SK-N-SH (cell line): ENCODE data around the gene SLC5A2. TPM values are rescaled to one million over a fixed set of nuclear protein-coding genes. Genes with fewer than 3 reads are reported as not detected.

ENCODE experiments used
- CTCF ChIA-PET: fragments of 300-600, 350-600 bp; formaldehyde crosslinking; extraction: SDS; loops from one replicate; lab custom pipeline; 2021; lab: Yijun Ruan, JAX
- POLR2A ChIA-PET: fragments of 350-600 bp; sonication (Branson Sonifier 250); formaldehyde crosslinking; extraction: SDS; loops from one replicate; lab custom pipeline; 2020; ENCODE audit warnings: antibody characterized with exemption, inconsistent platforms; lab: Yijun Ruan, JAX
- DNase-seq: peaks from one replicate; pipeline ENCODE4 v3.0.0; 2012
- H2AFZ ChIP-seq: fragments of 200-600 bp; sonication (generic); 2 replicates; pipeline ENCODE4 v1.8.1; 2016; ENCODE audit warnings: antibody characterized with exemption, mild to moderate bottlenecking, low read depth
- H3F3A ChIP-seq: fragments of 200-600 bp; sonication (generic); replicated peaks from 2 replicates; pipeline ENCODE3; 2016; ENCODE audit warnings: antibody characterized with exemption, mild to moderate bottlenecking; ENCODE audit not compliant: insufficient read depth
- H3K27ac ChIP-seq, 2 experiments: fragments of 200-500 bp in 1 of 2; fragments of 200-600 bp in 1 of 2; sonication (Bioruptor generic) in 1 of 2; sonication (generic), shearing (Covaris generic) in 1 of 2; 2 replicates each; pipeline versions ENCODE4 v1.5.1 to v1.6.1; 2014 to 2016; ENCODE audit warnings: low read depth in 2 of 2, inconsistent platforms in 1 of 2, low read length in 1 of 2, mild to moderate bottlenecking in 1 of 2, mixed read lengths in 1 of 2
- H3K27me3 ChIP-seq: fragments of 200-600 bp; sonication (generic), shearing (Covaris generic); 2 replicates; pipeline ENCODE4 v1.6.1; 2016; ENCODE audit warnings: mixed run types; ENCODE audit not compliant: insufficient read depth
- H3K36me3 ChIP-seq, 2 experiments: fragments of 200-500 bp in 1 of 2; fragments of 200-600 bp in 1 of 2; sonication (Bioruptor generic) in 1 of 2; sonication (generic) in 1 of 2; replicated peaks in 1 of 2; 2 replicates each; pipeline versions ENCODE3 to v1.5.1; 2014 to 2016; ENCODE audit warnings: low read length in 1 of 2, mild to moderate bottlenecking in 1 of 2; ENCODE audit not compliant: insufficient read depth in 2 of 2, control insufficient read depth in 1 of 2
- H3K4me1 ChIP-seq, 2 experiments: fragments of 200-500 bp in 1 of 2; fragments of 200-600 bp in 1 of 2; sonication (Bioruptor generic) in 1 of 2; sonication (generic), shearing (Covaris generic) in 1 of 2; 2 replicates each; pipeline versions ENCODE4 v1.5.1 to v1.6.1; 2014 to 2016; ENCODE audit warnings: low read depth in 1 of 2, low read length in 1 of 2, mixed run types in 1 of 2; ENCODE audit not compliant: insufficient read depth in 2 of 2, control insufficient read depth in 1 of 2
- H3K4me2 ChIP-seq: fragments of 200-600 bp; sonication (generic), shearing (Covaris generic); 2 replicates; pipeline ENCODE4 v1.6.1; 2017; ENCODE audit warnings: mixed run types
- H3K4me3 ChIP-seq, 2 experiments: fragments of 200-500 bp in 1 of 2; fragments of 200-600 bp in 1 of 2; sonication (Bioruptor generic) in 1 of 2; sonication (generic), shearing (Covaris generic) in 1 of 2; 2 replicates each; pipeline versions ENCODE4 v1.5.1 to v1.8.1; 2014 to 2016; ENCODE audit warnings: low read depth in 2 of 2, inconsistent platforms in 1 of 2, low read length in 1 of 2, mild to moderate bottlenecking in 1 of 2, mixed read lengths in 1 of 2, moderate library complexity in 1 of 2
- H3K79me2 ChIP-seq: fragments of 200-600 bp; sonication (generic); 2 replicates; pipeline ENCODE4 v1.8.1; 2017; ENCODE audit warnings: mild to moderate bottlenecking; ENCODE audit not compliant: insufficient read depth
- H3K9ac ChIP-seq: fragments of 200-600 bp; sonication (generic); 2 replicates; pipeline ENCODE4 v1.6.1; 2017; ENCODE audit warnings: mixed run types
- H3K9me2 ChIP-seq: fragments of 200-600 bp; sonication (generic); 2 replicates; pipeline ENCODE4 v1.6.1; 2017; ENCODE audit warnings: mixed run types
- H3K9me3 ChIP-seq: fragments of 200-600 bp; sonication (generic); 2 replicates; pipeline ENCODE4 v1.6.1; 2017; ENCODE audit warnings: mixed run types, mild to moderate bottlenecking, moderate library complexity
- H4K20me1 ChIP-seq: fragments of 200-600 bp; sonication (generic); 2 replicates; pipeline ENCODE4 v1.6.1; 2017; ENCODE audit warnings: mild to moderate bottlenecking, mixed run types; ENCODE audit not compliant: insufficient read depth
- CHD2 ChIP-seq: fragments of 150-350 bp; IDR thresholded peaks from 2 replicates; pipeline ENCODE4 v1.6.1; 2018; ENCODE audit warnings: low read length; ENCODE audit not compliant: partially characterized antibody
- EP300 ChIP-seq, 2 experiments: IDR thresholded peaks; 2 replicates each; pipeline versions ENCODE4 v1.4.0 to v1.6.1; 2012; ENCODE audit warnings: borderline replicate concordance in 1 of 2, low read depth in 1 of 2, low read length in 1 of 2
- EZH2phosphoT487 ChIP-seq: fragments of 200-600 bp; sonication (generic); IDR thresholded peaks from 2 replicates; pipeline ENCODE4 v1.6.1; 2017; ENCODE audit warnings: low read depth, mixed run types, mild to moderate bottlenecking, antibody characterized with exemption, moderate library complexity, borderline replicate concordance
- FOXM1 ChIP-seq: IDR thresholded peaks from 2 replicates; pipeline ENCODE4 v1.4.0; 2012; ENCODE audit warnings: low read depth, mild to moderate bottlenecking
- GABPA ChIP-seq: IDR thresholded peaks from 2 replicates; pipeline ENCODE4 v1.4.0; 2012; ENCODE audit warnings: low read depth, mild to moderate bottlenecking
- MXI1 ChIP-seq: IDR thresholded peaks from 2 replicates; pipeline ENCODE4 v1.6.1; 2012; ENCODE audit warnings: mild to moderate bottlenecking, low read depth, low read length, improper control_type of control experiment
- NFIC ChIP-seq: IDR thresholded peaks from 2 replicates; pipeline ENCODE4 v1.4.0; 2012; ENCODE audit warnings: borderline replicate concordance
- NRF1 ChIP-seq: IDR thresholded peaks from 2 replicates; pipeline ENCODE4 v1.6.1; 2012; ENCODE audit warnings: low read depth, mild to moderate bottlenecking, low read length
- POLR2AphosphoS5 ChIP-seq: IDR thresholded peaks from 2 replicates; pipeline ENCODE4 v1.6.1; 2012; ENCODE audit warnings: low read depth, low read length
- RCOR1 ChIP-seq: fragments of 150-350 bp; IDR thresholded peaks from 2 replicates; pipeline ENCODE4 v1.6.1; 2017; ENCODE audit warnings: antibody characterized with exemption, low read length
- RXRA ChIP-seq: IDR thresholded peaks from 2 replicates; pipeline ENCODE4 v1.4.0; 2012; ENCODE audit warnings: low read depth, mild to moderate bottlenecking, borderline replicate concordance
- TEAD4 ChIP-seq: IDR thresholded peaks from 2 replicates; pipeline ENCODE4 v1.4.0; 2012; ENCODE audit warnings: mild to moderate bottlenecking, borderline replicate concordance; ENCODE audit not compliant: insufficient read depth
- WGBS: methylation state at CpG from one replicate; pipeline ENCODE4 v1.1.6; 2017; ENCODE audit warnings: low lambda C conversion rate; 5-methylcytosine and 5-hydroxymethylcytosine counted together
- polyA plus RNA-seq, 3 experiments: library from polyadenylated mRNA; depleted of rRNA; stranded (reverse); fragments of >200 nt; gene quantifications; 2 replicates each; pipeline ENCODE4 v1.2.3, GENCODE V29; 2012
- TF ChIP-seq, protein P1 (sequence below): fragments of 200-600 bp; sonication (generic); IDR thresholded peaks from 2 replicates; pipeline ENCODE4 v1.6.1; 2017; ENCODE audit warnings: antibody characterized with exemption, mild to moderate bottlenecking, moderate library complexity
- TF ChIP-seq, protein P2 (sequence below): fragments of 150-350 bp; IDR thresholded peaks from 2 replicates; pipeline ENCODE4 v1.6.1; 2016; ENCODE audit warnings: mild to moderate bottlenecking, low read depth, low read length

Gene SLC5A2
- polyA plus RNA-seq, 1 of the 3 experiments (the other 2 are of a cell fraction) = 0.31 TPM

DNA sequence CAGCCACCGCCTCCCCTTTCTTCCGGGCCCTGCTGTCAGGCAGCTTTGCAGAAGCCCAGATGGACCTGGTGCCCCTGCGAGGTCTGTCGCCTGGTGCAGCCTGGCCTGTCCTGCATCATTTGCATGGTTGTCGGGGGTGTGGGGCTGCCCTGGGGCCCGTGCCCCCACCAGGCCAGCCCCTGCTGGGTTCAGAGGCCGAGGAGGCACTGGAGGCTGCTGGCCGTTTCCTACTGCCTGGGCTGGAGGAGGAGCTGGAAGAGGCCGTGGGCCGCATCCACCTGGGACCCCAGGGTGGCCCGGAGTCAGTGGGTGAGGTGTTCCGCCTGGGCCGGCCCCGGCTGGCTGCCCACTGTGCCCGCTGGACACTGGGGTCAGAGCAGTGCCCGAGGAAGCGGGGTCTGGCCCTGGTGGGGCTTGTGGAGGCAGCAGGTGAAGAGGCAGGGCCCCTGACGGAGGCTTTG, 16.5 kb upstream of the SLC5A2 start (continued):
- TF ChIP-seq NRF1 (no peak), TEAD4 (no peak)

DNA sequence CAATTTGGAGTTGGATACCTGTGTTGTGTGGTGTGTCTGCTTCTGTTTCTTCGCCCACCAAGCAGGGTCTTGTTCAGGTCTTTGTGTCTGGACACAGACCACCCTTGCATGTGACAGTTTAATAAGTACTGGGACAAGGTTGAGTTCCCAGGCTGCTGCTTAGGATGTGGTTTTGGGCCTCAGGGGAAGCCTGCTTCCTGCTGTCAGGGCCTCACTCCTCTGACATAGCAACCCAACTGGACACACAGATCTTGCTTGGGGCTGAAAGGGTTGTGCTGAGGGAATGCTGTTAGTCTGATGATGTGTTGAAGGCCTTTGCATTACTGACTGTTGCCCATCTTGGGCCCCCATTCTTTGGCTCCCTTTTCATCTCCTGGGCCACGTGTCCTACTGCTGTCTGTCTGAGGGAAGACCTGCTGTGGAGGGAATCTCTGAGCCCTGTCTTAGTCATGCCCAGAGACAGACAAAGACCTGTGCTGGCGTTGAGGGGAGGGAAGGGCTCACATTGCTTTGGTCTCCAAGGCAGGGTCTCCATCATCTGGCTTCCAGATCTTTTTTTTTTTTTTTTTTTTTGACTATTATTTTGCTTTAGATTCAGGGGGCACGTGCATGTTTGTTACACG, 15.7 kb upstream of the SLC5A2 start:
- Histone ChIP-seq H3K36me3 (peaks cover 0 to 15% of the 10 kb centered on the region in 2 experiments), H3K27ac (no peak overlapping the region), H2AFZ (no peak overlapping the region), H3K4me3 (no peak overlapping the region), H3F3A (peaks cover 15% of the 10 kb centered on the region), H3K9me3 (no peaks in the 10 kb centered on the region), H3K4me1 (peaks cover 0 to 5% of the 10 kb centered on the region in 2 experiments; a peak in 1 of 4 replicates), H3K4me2 (no peak overlapping the region), H4K20me1 (no peaks in the 10 kb centered on the region), H3K9me2 (no peaks in the 10 kb centered on the region), H3K79me2 (peaks cover 17% of the 10 kb centered on the region)
- CTCF ChIA-PET = no interaction called here
- 68% methylated on average over 4 of the region's 5 CpGs for WGBS
- DNase-seq = peak; percentile 10
- TF ChIP-seq FOXM1 (no peak), CHD2 (no peak), RXRA (no peak), GABPA (no peak), RCOR1 (no peak), EZH2phosphoT487 (no peak), NFIC (no peak), EP300 (IDR thresholded peaks at IDR 0.05; ENCODE audit: borderline replicate concordance in 1 of 2, low read depth in 1 of 2, low read length in 1 of 2) (no peak)
- TF ChIP-seq, all 33 proteins: peak for 0
- POLR2A ChIA-PET = no interaction called here
- H3K9ac ChIP-seq = no peak overlapping the region
- no peaks in the 10 kb centered on the region for H3K27me3 ChIP-seq

DNA sequence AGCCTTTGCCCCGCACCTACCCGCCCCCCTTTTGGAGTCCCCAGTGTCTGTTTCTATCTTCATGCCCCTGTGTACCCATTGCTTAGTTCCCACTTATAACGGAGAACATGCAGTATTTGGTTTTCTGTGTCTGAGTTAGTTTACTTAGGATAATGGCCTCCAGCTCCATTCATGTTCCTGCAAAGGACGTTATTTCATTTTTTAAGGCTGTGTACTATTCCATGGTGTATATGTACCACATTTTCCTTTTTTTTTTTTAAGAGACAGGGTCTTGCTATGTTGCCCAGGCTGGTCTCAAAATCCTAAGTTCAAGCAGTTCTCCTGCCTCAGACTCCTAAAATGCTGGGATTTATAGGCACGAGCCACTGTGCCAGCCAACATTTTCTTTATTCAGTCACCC, 15.1 kb upstream of the SLC5A2 start:
- CTCF ChIA-PET = interaction anchor here (5.7 kb wide), 1 partner anchor 8 kb away, joined by 68 read pairs; the partner anchor contains the start of gene ARMC5
- Histone ChIP-seq H3K4me3 (no peak overlapping the region), H3K9ac (no peak overlapping the region), H3K27me3 (no peaks in the 10 kb centered on the region), H3K36me3 (peaks cover 0 to 13% of the 10 kb centered on the region in 2 experiments), H3F3A (peaks cover 18% of the 10 kb centered on the region), H3K9me3 (no peaks in the 10 kb centered on the region), H3K4me1 (peaks cover 0 to 5% of the 10 kb centered on the region in 2 experiments; a peak in 1 of 4 replicates), H3K79me2 (peaks cover 23% of the 10 kb centered on the region), H3K4me2 (no peak overlapping the region), H2AFZ (no peak overlapping the region), H3K27ac (no peak overlapping the region), H3K9me2 (no peaks in the 10 kb centered on the region), H4K20me1 (no peaks in the 10 kb centered on the region)
- POLR2A ChIA-PET = interaction anchor here (0.9 kb wide), 1 partner anchor 9 kb away, joined by 3 read pairs; no protein-coding TSS in a partner anchor
- DNase-seq = no peak
- 82% methylated on average over 5 of the region's 5 CpGs for WGBS
- TF ChIP-seq POLR2AphosphoS5 (no peak), EZH2phosphoT487 (no peak), MXI1 (no peak)
- TF ChIP-seq, protein P1, sequence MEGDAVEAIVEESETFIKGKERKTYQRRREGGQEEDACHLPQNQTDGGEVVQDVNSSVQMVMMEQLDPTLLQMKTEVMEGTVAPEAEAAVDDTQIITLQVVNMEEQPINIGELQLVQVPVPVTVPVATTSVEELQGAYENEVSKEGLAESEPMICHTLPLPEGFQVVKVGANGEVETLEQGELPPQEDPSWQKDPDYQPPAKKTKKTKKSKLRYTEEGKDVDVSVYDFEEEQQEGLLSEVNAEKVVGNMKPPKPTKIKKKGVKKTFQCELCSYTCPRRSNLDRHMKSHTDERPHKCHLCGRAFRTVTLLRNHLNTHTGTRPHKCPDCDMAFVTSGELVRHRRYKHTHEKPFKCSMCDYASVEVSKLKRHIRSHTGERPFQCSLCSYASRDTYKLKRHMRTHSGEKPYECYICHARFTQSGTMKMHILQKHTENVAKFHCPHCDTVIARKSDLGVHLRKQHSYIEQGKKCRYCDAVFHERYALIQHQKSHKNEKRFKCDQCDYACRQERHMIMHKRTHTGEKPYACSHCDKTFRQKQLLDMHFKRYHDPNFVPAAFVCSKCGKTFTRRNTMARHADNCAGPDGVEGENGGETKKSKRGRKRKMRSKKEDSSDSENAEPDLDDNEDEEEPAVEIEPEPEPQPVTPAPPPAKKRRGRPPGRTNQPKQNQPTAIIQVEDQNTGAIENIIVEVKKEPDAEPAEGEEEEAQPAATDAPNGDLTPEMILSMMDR = no peak
- TF ChIP-seq, protein P2, sequence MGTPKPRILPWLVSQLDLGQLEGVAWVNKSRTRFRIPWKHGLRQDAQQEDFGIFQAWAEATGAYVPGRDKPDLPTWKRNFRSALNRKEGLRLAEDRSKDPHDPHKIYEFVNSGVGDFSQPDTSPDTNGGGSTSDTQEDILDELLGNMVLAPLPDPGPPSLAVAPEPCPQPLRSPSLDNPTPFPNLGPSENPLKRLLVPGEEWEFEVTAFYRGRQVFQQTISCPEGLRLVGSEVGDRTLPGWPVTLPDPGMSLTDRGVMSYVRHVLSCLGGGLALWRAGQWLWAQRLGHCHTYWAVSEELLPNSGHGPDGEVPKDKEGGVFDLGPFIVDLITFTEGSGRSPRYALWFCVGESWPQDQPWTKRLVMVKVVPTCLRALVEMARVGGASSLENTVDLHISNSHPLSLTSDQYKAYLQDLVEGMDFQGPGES = no peak
- TF ChIP-seq, all 33 proteins: peak for 0
